Stimulated activated CD4-positive, alpha-beta T cell treated with anti-CD3 and anti-CD28 coated beads, Interleukin-15, amount 100 ng/mL, for 24 hours (primary cell): ENCODE data around the gene KDELR3.
"Not testable (repeated sequence)": the region's sequence is repeated elsewhere in the genome, so short reads cannot be mapped to it uniquely, and the experiment has no call there.

Source experiments
- DNase-seq: peaks from one replicate; pipeline ENCODE4 v3.0.0-alpha.2; 2020

The KDELR3 gene

DNA sequence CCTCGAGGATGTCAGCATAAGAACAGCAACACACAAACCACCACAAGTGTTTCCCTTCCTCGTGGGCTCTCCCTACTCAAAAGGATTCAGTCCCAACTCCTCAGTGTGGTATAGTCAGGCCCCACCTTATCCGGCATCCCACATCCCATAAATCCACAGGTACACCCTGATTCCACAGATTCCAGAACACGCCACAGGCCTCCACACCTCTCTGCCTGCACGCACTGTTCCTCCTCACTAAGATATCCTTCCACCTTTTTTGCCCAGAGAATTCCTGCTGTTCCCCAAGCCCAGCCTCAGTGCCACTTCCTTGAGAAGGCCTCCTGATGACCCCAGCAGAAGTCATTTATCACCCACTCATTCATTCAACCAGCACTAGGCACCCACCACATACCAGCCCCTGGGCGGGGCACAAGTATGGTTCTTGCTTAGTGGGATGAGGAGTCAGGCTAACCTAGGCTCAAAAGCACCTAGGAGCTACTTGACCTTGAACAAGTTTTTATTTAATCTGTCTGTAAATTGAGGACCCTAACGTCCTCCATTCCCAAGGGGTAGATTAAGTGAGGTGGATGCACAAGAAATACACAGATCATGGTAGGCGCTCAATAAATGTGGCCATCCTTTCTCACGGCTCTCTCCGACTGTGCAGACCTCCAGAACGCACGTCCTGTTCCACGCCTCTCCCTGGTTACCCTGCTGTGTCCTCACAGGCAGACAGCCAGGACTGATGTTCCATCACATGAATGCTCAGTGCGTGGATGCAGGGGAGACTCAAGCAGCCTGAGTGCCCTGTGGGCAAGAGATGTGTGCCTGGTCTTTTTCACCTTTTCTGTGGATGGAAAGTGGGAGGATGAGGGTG lies 10.8 kb upstream of the KDELR3 start:
- no peak for DNase-seq

- DNase-seq: no peak
Measured at GRCh38 chr22:38460426-38460840, 7.5 kb upstream of the KDELR3 start.

- no peak for DNase-seq
Measured at GRCh38 chr22:38461057-38461413, 6.9 kb upstream of the KDELR3 start.

GRCh38 chr22:38461414-38462081 lies 6.3 kb upstream of the KDELR3 start:
- DNase-seq: peak; percentile 80

DNA sequence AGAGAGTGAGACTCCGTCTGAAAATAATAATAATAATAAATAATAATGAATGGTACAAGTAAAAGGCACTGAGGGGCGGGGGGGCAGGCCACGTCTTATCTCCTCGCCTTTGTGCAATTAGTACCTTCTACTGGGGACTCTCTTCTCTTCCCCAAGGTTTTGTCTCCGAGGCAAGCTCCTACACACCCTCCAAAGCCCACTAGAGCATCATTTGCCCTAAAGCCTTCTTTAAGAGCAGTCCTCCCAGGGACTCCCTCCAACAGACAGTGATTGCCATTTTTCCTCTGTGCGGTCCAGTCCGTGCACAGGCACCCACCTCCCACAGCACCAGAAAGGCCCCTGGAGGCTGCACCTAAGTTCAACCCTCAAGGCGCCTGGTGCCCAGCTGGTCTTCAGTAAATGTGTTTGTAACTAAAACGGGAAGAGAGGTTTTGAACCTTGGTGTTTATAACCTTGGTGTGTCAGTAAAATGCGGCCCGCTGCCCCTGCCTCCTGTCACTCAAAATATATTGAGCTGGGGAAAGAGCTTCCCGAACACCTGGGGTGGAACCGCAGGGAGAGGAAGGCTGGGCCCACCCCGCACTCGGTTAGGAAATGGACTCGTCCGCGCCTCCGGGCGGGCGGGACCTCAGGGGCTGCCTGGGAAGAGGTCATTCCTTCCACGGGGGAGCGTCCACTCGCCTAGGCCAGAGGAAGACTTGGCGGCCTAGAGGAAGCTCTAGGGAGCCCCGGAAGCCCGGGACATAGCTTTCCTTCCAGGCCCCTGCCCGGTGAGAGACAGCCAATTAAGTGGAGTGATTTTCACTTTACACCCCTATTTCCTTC lies 4.7 kb upstream of the KDELR3 start:
- DNase-seq: no peak

- no peak for DNase-seq
Measured at GRCh38 chr22:38464992-38465672, 2.8 kb upstream of the KDELR3 start.

DNA sequence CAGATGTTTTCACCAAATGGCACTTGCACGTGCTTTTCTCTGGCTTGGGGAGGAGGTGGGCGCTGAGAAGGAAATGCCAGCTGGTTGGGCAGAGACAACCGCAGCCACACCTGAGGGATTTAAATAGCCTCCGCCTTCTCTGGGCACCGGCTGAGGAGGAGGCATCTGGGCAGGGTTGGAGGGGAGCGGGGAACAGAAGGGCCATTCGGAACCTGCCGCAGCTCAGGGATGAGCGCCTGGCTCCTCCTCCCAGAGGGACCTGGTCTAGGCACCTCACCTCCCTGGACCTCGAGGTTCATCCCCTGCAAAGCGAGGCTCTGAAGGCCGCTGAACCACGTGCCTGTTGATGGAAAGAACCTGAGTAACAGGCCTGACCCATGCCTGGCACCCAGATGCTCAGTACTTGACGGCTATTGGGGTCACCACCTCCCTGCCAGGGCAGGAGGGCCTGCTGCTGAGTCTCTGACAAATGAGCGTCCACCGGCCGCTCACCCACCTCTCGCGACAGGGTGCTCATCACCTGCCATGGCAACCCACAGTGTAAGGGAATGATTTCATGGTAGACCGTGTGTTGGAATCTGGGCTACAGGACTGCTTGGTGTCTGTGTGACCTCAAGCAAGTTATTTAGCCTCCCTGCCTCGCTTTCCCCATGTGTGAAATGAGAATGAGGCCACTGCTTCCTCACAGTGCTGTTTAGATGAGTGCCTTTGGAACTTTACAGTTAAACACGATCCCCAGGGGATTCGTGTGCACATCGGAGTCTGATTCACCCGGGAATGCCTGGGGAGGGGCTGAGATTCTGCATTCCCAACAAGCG lies 2.0 kb upstream of the KDELR3 start:
- no peak for DNase-seq

DNA sequence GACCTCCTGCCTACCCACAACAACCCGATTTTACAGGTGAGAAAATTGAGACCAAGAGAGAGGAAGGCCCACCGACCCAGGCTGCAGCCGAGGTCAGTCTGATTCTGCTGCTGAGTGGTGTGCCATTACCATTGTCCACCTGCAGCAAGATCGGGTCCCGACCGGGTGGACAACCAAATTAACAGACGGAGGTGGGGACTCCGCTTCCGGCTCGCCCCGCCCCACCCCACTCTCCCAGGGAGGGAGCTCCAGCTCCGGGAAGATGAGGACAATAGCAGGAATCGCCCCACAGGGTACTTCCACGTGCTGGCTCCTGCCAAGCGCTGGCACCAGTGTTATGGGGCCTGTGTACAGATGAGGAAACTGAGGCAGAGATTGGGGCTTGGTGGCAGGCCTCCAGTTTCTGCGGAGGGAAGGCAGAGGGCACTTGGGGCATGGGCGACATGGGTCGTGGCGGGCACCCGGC lies 425 bp upstream of the KDELR3 start:
- DNase-seq: no peak

GRCh38 chr22:38468443-38469305 lies 778 bp downstream of the KDELR3 start:
- DNase-seq: no peak

DNA sequence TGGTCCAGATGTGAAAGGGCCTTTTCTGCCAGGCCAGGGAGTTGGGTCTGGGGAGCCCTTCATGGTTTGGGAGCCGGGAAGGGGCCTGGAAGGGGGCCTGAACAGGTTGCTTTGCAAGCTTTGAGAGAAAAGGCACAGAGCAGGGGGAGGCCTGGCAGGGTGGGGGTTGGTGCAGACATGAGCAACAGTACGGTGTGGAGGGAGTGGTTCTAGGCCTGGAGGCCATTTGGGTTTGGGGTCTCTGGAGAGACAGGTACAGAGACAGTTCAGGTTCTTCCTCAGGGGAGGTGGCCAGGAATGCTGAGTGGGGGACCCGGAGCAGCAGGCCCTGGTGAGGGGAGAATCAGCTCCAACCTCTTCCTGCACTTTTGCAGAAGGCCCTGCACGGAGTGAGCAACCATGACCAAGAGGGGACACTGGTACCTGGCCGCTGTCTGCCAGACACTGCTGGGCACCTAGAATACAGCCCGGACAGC lies 1.4 kb downstream of the KDELR3 start:
- DNase-seq: no peak

DNA sequence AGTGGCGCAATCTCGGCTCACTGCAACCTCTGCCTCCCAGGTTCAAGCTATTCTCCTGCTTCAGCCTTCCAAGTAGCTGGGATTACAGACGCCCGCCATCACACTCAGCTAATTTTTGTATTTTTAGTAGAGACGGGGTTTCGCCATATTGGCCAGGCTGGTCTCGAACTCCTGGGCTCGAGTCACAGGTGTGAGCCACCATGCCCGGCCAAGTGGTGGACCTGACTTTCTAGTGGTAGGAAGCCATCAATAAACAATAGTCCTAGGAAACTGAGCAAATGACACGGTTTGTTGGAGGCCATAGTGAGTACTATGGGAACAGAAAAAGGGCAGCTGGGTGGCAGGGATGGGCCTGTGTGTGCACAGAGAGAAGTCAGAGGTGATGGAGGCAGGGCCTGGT lies 2.3 kb downstream of the KDELR3 start:
- not testable (repeated sequence) for DNase-seq

DNA sequence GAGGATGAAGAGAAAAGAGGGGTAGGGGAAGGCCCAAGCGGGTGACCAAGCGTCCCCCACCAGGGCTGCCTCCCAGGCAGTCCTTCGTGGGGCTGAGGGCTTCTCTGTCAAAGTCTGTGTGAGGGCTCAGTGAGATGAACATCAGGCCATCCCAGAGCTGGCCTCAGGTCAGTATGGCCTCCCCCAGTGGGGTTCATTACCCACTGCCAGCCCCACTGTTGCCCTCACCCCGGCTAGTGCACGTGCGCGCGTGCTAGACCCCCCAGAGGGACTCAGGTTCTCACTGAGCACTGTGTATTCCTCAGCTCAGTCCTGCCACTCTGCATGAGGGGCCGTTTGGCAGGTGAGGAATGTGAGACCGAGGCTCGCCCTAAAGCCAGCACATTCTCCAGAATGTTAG lies 3.3 kb downstream of the KDELR3 start:
- DNase-seq: no peak

- DNase-seq: no peak
Measured at GRCh38 chr22:38474003-38474607, 6.2 kb downstream of the KDELR3 start.

DNA sequence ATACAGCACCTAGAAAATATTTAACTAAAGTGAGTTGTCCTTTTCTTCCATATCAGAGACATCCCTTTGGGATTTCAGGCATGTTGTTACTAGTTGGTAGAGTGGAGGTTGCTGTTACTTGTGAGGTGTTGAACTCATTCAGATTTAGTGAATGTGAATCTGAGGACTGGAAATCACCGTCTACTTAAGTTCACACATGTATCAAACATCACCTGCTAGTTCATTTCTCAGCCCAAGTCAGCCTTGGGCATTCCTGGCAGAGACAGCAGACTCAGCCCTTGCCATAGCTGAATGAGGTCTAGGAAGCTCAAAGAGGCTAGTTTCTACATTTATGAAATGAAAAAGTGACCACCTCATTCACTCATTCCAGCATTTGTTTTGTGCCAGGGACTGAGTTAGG lies 9.7 kb downstream of the KDELR3 start:
- DNase-seq: no peak

- DNase-seq: no peak
Measured at GRCh38 chr22:38479096-38479837, 11.4 kb downstream of the KDELR3 start.

DNA sequence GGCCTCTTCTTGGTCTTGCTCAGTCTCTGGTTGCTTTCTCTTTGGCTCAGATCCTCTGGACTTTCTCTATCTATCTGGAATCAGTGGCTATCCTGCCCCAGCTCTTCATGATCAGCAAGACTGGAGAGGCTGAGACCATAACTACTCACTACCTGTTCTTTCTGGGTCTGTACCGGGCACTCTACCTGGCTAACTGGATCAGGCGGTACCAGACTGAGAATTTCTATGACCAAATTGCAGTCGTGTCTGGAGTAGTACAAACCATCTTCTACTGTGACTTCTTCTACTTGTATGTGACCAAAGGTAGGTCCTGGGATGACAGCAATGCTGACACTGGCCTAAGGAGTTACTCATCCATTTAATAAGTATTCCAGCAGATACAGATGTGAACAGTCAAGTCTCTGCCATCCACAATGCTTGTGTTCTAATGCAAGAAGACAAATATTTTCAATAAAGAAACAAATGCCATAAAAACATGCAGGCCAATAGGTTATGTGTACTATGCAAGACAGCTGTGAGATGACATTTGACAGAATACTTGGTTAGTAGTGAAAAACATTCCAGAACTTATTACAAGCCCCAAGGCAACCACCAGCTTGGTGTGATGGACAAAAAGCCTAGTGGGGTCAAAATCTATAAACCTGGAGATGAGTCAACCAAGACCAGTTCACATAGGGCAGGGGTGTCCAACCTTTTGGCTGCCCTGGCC lies 13.4 kb downstream of the KDELR3 start:
- DNase-seq: no peak

DNA sequence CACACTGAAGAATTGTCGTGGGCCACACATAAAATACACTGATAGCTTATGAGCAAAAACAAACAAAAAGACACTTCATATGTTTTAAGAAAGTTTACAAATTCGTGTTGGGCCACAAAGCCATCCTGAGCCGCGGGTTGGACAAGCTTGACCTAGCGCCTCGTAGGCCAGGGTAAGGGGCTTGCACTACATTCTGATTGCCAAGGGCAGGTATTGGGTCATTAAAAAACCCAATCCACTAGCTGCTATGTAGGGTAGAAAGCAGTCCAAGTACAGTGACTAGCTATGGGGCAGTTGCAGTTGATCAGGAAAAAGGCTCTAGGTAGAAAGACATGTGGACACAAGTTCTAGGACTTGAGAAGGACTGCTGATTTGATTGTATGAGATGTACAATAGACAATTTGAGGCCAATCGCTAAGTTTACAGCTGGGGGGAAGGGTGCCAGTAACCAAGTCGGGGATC lies 14.0 kb downstream of the KDELR3 start:
- no peak for DNase-seq

DNA sequence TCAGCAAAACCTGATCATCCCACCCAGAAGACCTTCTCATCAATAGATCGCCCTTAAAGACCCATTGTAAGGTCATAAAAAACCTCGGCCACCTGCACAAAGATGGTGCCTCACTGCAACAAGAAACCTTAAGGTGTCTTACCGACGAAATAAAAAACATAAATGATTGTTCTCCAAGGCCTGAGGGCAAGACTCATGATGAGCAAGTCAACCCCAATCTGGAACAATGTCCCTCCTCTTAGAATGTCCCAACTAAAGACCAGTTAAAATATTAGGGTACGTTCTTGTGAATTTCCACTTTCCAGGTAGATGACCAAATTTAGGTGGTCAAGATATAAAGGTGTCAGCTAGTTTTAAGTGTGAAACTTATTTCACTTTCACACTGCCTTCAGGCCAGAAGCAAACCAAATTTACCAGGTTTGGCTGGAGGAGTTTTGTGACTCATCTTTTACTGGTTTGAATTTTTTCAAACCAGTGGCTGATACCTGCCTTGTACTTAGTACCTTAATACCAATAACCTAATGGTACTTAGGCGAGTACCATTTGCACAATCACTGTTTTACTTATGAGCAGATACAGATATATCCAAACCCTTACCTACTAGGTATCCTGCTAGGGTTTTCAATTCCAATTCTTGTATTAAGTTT lies 14.9 kb downstream of the KDELR3 start:
- no peak for DNase-seq
